SU-DHL-6 (cell line): ENCODE measurements around the gene VWA8.

Source experiments
- CTCF ChIP-seq: fragments of 200-600 bp; sonication (generic); IDR thresholded peaks from one replicate; pipeline ENCODE4 v1.5.1; 2017; ENCODE audit warnings: antibody characterized with exemption, mild to moderate bottlenecking, low read length, moderate library complexity; ENCODE audit not compliant: insufficient read depth, poor library complexity, severe bottlenecking
- EZH2phosphoT487 ChIP-seq: fragments of 200-600 bp; sonication (generic), shearing (Covaris generic); conservative IDR thresholded peaks from 2 replicates; pipeline ENCODE4 v1.6.1; 2018; ENCODE audit warnings: mild to moderate bottlenecking, antibody characterized with exemption, low read length, moderate library complexity, mixed read lengths

- TF ChIP-seq CTCF (no peak), EZH2phosphoT487 (no peak)
Measured at GRCh38 chr13:41864658-41865057, 96.3 kb downstream of the VWA8 start.
